OCI-LY1 (cell line): ENCODE measurements around the gene COL4A4.

Source experiments
- EZH2 ChIP-seq: fragments of 200-600 bp; sonication (generic), shearing (Covaris generic); IDR thresholded peaks from 2 replicates; pipeline ENCODE4 v1.8.0; 2017; ENCODE audit warnings: borderline replicate concordance, mixed run types, mild to moderate bottlenecking, antibody characterized with exemption, low read length, moderate library complexity, mixed read lengths
- TF ChIP-seq, protein P1 (sequence below): fragments of 200-600 bp; sonication (generic), shearing (Covaris generic); IDR thresholded peaks from 2 replicates; pipeline ENCODE4 v1.5.1; 2017; ENCODE audit warnings: mild to moderate bottlenecking, antibody characterized with exemption, low read length, moderate library complexity, mixed read lengths

DNA sequence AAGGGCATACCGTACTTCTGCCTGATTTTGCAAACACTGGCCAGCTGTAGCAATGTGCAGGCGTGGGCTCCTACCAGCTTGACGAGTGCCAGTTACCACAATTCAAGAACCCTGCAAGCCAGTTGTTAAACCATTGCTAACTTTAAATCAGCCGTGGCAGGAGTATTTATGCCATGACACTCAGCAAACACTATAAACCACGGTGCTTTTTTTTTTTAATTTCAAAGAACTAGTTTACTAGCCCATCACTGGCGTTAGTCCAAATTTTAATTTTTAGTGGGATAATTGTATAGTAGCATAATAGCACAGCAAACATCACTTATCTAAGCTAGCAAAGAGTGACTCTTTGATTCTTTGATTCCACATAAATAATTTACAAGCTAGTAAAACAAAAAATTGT is 111.1 kb downstream of the COL4A4 start:
- TF ChIP-seq, protein P1, sequence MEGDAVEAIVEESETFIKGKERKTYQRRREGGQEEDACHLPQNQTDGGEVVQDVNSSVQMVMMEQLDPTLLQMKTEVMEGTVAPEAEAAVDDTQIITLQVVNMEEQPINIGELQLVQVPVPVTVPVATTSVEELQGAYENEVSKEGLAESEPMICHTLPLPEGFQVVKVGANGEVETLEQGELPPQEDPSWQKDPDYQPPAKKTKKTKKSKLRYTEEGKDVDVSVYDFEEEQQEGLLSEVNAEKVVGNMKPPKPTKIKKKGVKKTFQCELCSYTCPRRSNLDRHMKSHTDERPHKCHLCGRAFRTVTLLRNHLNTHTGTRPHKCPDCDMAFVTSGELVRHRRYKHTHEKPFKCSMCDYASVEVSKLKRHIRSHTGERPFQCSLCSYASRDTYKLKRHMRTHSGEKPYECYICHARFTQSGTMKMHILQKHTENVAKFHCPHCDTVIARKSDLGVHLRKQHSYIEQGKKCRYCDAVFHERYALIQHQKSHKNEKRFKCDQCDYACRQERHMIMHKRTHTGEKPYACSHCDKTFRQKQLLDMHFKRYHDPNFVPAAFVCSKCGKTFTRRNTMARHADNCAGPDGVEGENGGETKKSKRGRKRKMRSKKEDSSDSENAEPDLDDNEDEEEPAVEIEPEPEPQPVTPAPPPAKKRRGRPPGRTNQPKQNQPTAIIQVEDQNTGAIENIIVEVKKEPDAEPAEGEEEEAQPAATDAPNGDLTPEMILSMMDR: no peak
- no peak for TF ChIP-seq EZH2
